ENCODE data around the gene TDG.

GRCh38 chr12:104025771-104026170, 60.1 kb downstream of the TDG start:
- no peak for TF ChIP-seq CTCF (IDR thresholded peaks at IDR 0.05)
- TF ChIP-seq ZBTB43 (CRISPR knock-in tag; IDR thresholded peaks at IDR 0.05) = no peak
- TF ChIP-seq RELA (CRISPR knock-in tag; IDR thresholded peaks at IDR 0.05; ENCODE audit: borderline replicate concordance) = no peak
- TF ChIP-seq ATF3 (CRISPR knock-in tag; conservative IDR thresholded peaks at IDR 0.05) = no peak
- no peak for TF ChIP-seq KAT7 (CRISPR knock-in tag; IDR thresholded peaks at IDR 0.05; ENCODE audit: borderline replicate concordance)
- no peak for TF ChIP-seq ZNF512 (CRISPR knock-in tag; IDR thresholded peaks at IDR 0.05; ENCODE audit: borderline replicate concordance)
